Measurements from ENCODE around the gene RABAC1. TPM values are rescaled to one million over a fixed set of nuclear protein-coding genes. Genes with fewer than 3 reads are reported as not detected.
A peak's percentile ranks its signal among the peaks of the same experiment; 100 is the strongest.

Gene RABAC1
- total RNA-seq, 4 donors from 2014 or later: 75.6 to 235 (median 165) TPM

GRCh38 chr19:42003506-42004294 is 44.6 kb upstream of the RABAC1 start:
- no peak for TF ChIP-seq POLR2A (IDR thresholded peaks at IDR 0.05)
- no peak for TF ChIP-seq EP300 (IDR thresholded peaks at IDR 0.05; ENCODE audit: low read depth)
- TF ChIP-seq POLR2AphosphoS5 (IDR thresholded peaks at IDR 0.05): no peak
- no peak for TF ChIP-seq CTCF (IDR thresholded peaks at IDR 0.05)
- no peak for DNase-seq
- H3K36me3 ChIP-seq: no peaks in the 10 kb centered on the region
- in situ Hi-C loops (cut with MboI; ENCODE audit: low pct_ligation_motif_present in 1 of 4, low pct_unique_long_range_greater_than_20kb in 1 of 4, low sequenced_read_pairs in 3 of 4): no loop called here
- WGBS, 2 donors (ENCODE audit: low coverage in 1 of 2): 20 to 74% methylated on average over 1 to 21 of the region's 21 CpGs
- H3K27me3 ChIP-seq: peaks cover 34% of the 10 kb centered on the region
- H3K9me3 ChIP-seq: no peaks in the 10 kb centered on the region
- H3K27ac ChIP-seq: no peak overlapping the region
- intact Hi-C loops (cut with DNase I; ENCODE audit: low total_unique reads): no loop called here
- no peak overlapping the region for H3K4me3 ChIP-seq
- peaks cover 0 to 2% (median 0%) of the 10 kb centered on the region in 4 donors for H3K4me1 ChIP-seq

DNA sequence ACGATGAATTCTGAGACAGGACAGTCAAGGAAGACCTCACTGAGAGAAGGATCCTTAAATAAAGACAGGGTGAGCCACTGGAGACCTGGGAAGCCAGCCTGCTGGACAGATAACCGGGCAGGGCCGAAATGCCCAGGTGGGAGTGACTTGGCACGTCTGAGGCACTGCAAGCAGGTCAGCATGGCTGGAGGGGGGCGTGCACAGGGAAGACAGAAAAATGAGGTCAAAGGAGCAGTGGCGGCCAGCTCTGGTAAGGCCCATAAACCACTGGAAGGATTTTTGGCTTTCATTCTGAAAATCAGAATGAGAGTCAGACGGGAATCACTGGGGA is 40.7 kb upstream of the RABAC1 start:
- in situ Hi-C loops (cut with MboI; ENCODE audit: low pct_ligation_motif_present in 1 of 4, low pct_unique_long_range_greater_than_20kb in 1 of 4, low sequenced_read_pairs in 3 of 4) (no loop called here), intact Hi-C loops (cut with DNase I; ENCODE audit: low total_unique reads) (no loop called here)
- 39 to 65% methylated on average over 4 to 7 of the region's 7 CpGs for WGBS, 2 donors (ENCODE audit: low coverage in 1 of 2)
- no peaks in the 10 kb centered on the region for H3K36me3 ChIP-seq
- H3K4me1 ChIP-seq: peaks cover 0 to 12% (median 7%) of the 10 kb centered on the region in 4 donors
- no peak overlapping the region for H3K27ac ChIP-seq
- TF ChIP-seq EP300 (IDR thresholded peaks at IDR 0.05; ENCODE audit: low read depth) (no peak), POLR2A (IDR thresholded peaks at IDR 0.05) (no peak), CTCF (IDR thresholded peaks at IDR 0.05) (no peak), POLR2AphosphoS5 (IDR thresholded peaks at IDR 0.05) (no peak)
- H3K4me3 ChIP-seq: no peak overlapping the region
- no peak for DNase-seq
- no peaks in the 10 kb centered on the region for H3K9me3 ChIP-seq
- peaks cover 72% of the 10 kb centered on the region for H3K27me3 ChIP-seq

GRCh38 chr19:41999071-41999877 is 40.2 kb upstream of the RABAC1 start:
- Histone ChIP-seq H3K27ac (no peak overlapping the region), H3K4me1 (peaks cover 0 to 14% (median 7%) of the 10 kb centered on the region in 4 donors), H3K36me3 (no peaks in the 10 kb centered on the region), H3K4me3 (no peak overlapping the region), H3K9me3 (no peaks in the 10 kb centered on the region), H3K27me3 (peaks cover 78% of the 10 kb centered on the region)
- intact Hi-C loops (cut with DNase I; ENCODE audit: low total_unique reads): no loop called here
- in situ Hi-C loops (cut with MboI; ENCODE audit: low pct_ligation_motif_present in 1 of 4, low pct_unique_long_range_greater_than_20kb in 1 of 4, low sequenced_read_pairs in 3 of 4): no loop called here
- WGBS, 2 donors (ENCODE audit: low coverage in 1 of 2): 25 to 37% methylated on average over 4 to 21 of the region's 55 CpGs
- TF ChIP-seq CTCF (IDR thresholded peaks at IDR 0.05): no peak
- TF ChIP-seq EP300 (IDR thresholded peaks at IDR 0.05; ENCODE audit: low read depth): no peak
- no peak for TF ChIP-seq POLR2A (IDR thresholded peaks at IDR 0.05)
- no peak for TF ChIP-seq POLR2AphosphoS5 (IDR thresholded peaks at IDR 0.05)
- no peak for DNase-seq

DNA sequence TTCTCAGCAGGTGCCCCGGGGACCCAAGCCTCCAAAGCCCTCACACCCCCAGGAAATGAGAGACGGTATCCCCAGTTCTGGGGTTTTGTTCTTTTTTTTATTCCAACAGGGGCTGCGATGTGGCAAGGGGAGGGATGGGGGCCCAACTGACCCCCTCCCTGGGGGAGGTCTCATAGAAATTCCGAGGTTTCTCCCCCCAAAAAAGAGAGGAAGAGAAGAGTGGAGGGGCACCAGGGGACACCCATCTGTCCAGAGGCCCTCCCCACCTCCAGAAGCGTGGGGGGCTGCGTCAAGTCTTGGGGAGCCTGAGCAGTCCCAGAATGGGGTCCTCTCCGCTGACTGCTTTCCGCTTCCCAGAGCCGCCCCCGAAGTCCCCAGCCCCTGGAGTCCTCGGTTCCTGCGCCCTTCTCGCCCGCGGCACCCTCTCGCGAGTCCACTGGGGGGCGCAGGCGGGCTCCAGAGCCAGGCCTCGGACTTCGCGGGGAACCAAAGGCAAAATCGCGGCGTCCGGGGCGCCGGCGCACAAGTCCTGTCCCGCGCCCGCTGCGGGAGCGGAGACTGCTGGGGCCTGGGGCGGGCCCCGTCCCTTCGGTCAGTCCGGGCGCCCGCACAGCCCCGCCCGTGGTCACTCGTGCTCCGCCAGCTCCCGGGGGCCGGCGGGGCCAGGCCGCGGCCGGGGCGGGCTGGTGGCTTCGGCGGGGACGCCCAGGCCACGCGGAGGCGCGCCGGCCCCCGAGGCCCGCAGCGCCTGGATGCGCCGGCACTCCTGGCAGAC is 39.3 kb upstream of the RABAC1 start:
- 5% methylated on average over 17 of the region's 64 CpGs; no CpG with 5 or more reads in 1 of the 2 donors for WGBS, 2 donors (ENCODE audit: low coverage in 1 of 2)
- TF ChIP-seq POLR2A (IDR thresholded peaks at IDR 0.05) (no peak), CTCF (IDR thresholded peaks at IDR 0.05) (peak; percentile 40 to 59 (median 54)), POLR2AphosphoS5 (IDR thresholded peaks at IDR 0.05) (no peak)
- in situ Hi-C loops (cut with MboI; ENCODE audit: low pct_ligation_motif_present in 1 of 4, low pct_unique_long_range_greater_than_20kb in 1 of 4, low sequenced_read_pairs in 3 of 4): no loop called here
- peak; percentile 43 for DNase-seq
- Histone ChIP-seq H3K4me3 (peak overlapping the region in 1 of 4 donors; percentile 18), H3K36me3 (no peaks in the 10 kb centered on the region), H3K9me3 (no peaks in the 10 kb centered on the region), H3K27me3 (peaks cover 86% of the 10 kb centered on the region), H3K27ac (no peak overlapping the region), H3K4me1 (peaks cover 5 to 22% (median 15%) of the 10 kb centered on the region in 4 donors)
- intact Hi-C loops (cut with DNase I; ENCODE audit: low total_unique reads): no loop called here

All from transverse colon (tissue), 4 donors.